K562 (cell line): ENCODE data around the gene CABP4. TPM values are rescaled to one million over a fixed set of nuclear protein-coding genes. Genes with fewer than 3 reads are reported as not detected.
A peak's percentile ranks its signal among the peaks of the same experiment; 100 is the strongest.

Experiments used
- AFF4 ChIP-seq: sonication (generic); formaldehyde crosslinking; IDR thresholded peaks from 2 replicates; pipeline ENCODE4 v1.8.0; 2023; ENCODE audit warnings: mild to moderate bottlenecking, missing genetic modification reagents
- ARID2 ChIP-seq: fragments of 450-650 bp; IDR thresholded peaks from 2 replicates; pipeline ENCODE4 v1.6.1; 2017; ENCODE audit warnings: antibody characterized with exemption, mild to moderate bottlenecking
- CAMTA2 ChIP-seq: fragments of 250-450 bp; sonication (Bioruptor Pico); conservative IDR thresholded peaks from 2 replicates; pipeline ENCODE4 v1.5.1; 2022
- CREB1 ChIP-seq, 2 experiments: sonication (generic) in 1 of 2; formaldehyde crosslinking in 1 of 2; IDR thresholded peaks; 2 replicates each; pipeline versions ENCODE4 v1.6.1 to v1.8.0; 2012 to 2022; ENCODE audit warnings: inconsistent platforms in 1 of 2, mild to moderate bottlenecking in 1 of 2, missing genetic modification reagents in 1 of 2, moderate library complexity in 1 of 2
- HNRNPH1 ChIP-seq: fragments of 200-400 bp; formaldehyde crosslinking; optimal IDR thresholded peaks from 2 replicates; pipeline ENCODE3; 2017; ENCODE audit warnings: low read depth, mild to moderate bottlenecking, low read length, moderate library complexity
- MBD2 ChIP-seq: sonication (generic); IDR thresholded peaks from 2 replicates; pipeline ENCODE4 v1.6.1; 2016; ENCODE audit warnings: low read depth, borderline replicate concordance
- NR1H2 ChIP-seq: sonication (generic); formaldehyde crosslinking; IDR thresholded peaks from 2 replicates; pipeline ENCODE4 v1.4.0; 2020; ENCODE audit warnings: mild to moderate bottlenecking, missing genetic modification reagents
- POLR2AphosphoS5 ChIP-seq: IDR thresholded peaks from 2 replicates; pipeline ENCODE4 v1.6.1; 2011; ENCODE audit warnings: mild to moderate bottlenecking, low read depth, low read length, moderate library complexity; ENCODE audit not compliant: control insufficient read depth, insufficient read depth
- THAP12 ChIP-seq: fragments of 250-450 bp; sonication (Bioruptor Pico); IDR thresholded peaks from 2 replicates; pipeline ENCODE4 v1.9.0; 2021; ENCODE audit warnings: mild to moderate bottlenecking, inconsistent platforms
- VEZF1 ChIP-seq: fragments of 200-800 bp; sonication (Bioruptor generic); IDR thresholded peaks from 2 replicates; pipeline ENCODE4 v1.6.1; 2017; ENCODE audit warnings: missing genetic modification characterization, missing compliant biosample characterization
- ZFP30 ChIP-seq: fragments of 250-450 bp; sonication (Bioruptor Pico); IDR thresholded peaks from 2 replicates; pipeline ENCODE4 v1.8.0; 2022; ENCODE audit warnings: moderate library complexity, mild to moderate bottlenecking, inconsistent platforms, borderline replicate concordance
- ZKSCAN1 ChIP-seq: fragments of 150-350 bp; IDR thresholded peaks from 2 replicates; pipeline ENCODE4 v1.6.1; 2016; ENCODE audit warnings: low read depth, low read length
- ZKSCAN8 ChIP-seq: fragments of 200-800 bp; sonication (Bioruptor generic); IDR thresholded peaks from 2 replicates; pipeline ENCODE4 v1.6.1; 2016; ENCODE audit warnings: missing genetic modification characterization, missing compliant biosample characterization
- ZNF224 ChIP-seq: sonication (generic); formaldehyde crosslinking; IDR thresholded peaks from 2 replicates; pipeline ENCODE4 v1.8.0; 2022; ENCODE audit warnings: mild to moderate bottlenecking, missing genetic modification reagents
- ZNF431 ChIP-seq: sonication (generic); formaldehyde crosslinking; IDR thresholded peaks from 2 replicates; pipeline ENCODE4 v1.8.0; 2022; ENCODE audit warnings: mild to moderate bottlenecking, missing genetic modification reagents
- ZNF507 ChIP-seq: conservative IDR thresholded peaks from 2 replicates; pipeline ENCODE4 v1.6.1; 2017; ENCODE audit warnings: missing genetic modification characterization, missing compliant biosample characterization
- polyA plus RNA-seq, 8 experiments: library from polyadenylated mRNA; depleted of rRNA in 4 of 8; stranded (reverse) in 5 of 8; unstranded in 3 of 8; fragments of >200 nt; fragmentation: Nextera tagmentation in 2 of 8; fragmentation: Illumina TruSeq in 1 of 8; extraction: Ambion mirVana in 2 of 8; extraction: Trizol in 1 of 8; gene quantifications; 2 replicates each; pipeline versions ENCODE4 v1.2.1 to v1.2.3, GENCODE V29; 2011 to 2014; ENCODE audit warnings: inconsistent platforms in 1 of 8, missing spikeins in 1 of 8
- total RNA-seq, 7 experiments: library from RNA; depleted of rRNA in 6 of 7; stranded (reverse); fragments of >200 nt in 6 of 7; fragmentation: Illumina TruSeq in 2 of 7; extraction: Trizol in 2 of 7; gene quantifications; 2 replicates each; pipeline versions ENCODE4 v1.2.1 to v1.2.3, GENCODE V29; 2011 to 2021; ENCODE audit warnings: low replicate concordance in 1 of 7

CABP4 gene
- total and polyA plus RNA-seq, 9 of the 15 experiments (the other 6 are each of a cell fraction or from before 2014, with no cell fraction given): 0.11 TPM; not detected in 8

- TF ChIP-seq ZNF431 (CRISPR knock-in tag): no peak
- TF ChIP-seq CREB1 (IDR thresholded peaks at IDR 0.05): no peak
- no peak for TF ChIP-seq CREB1 (CRISPR knock-in tag; IDR thresholded peaks at IDR 0.05)
- no peak for TF ChIP-seq HNRNPH1
- TF ChIP-seq ZKSCAN1: no peak
- no peak for TF ChIP-seq MBD2
- TF ChIP-seq THAP12: no peak
- no peak for TF ChIP-seq NR1H2 (CRISPR knock-in tag)
- TF ChIP-seq CAMTA2 (CRISPR knock-in tag): no peak
- no peak for TF ChIP-seq ZNF224
- TF ChIP-seq ZNF507: no peak
- no peak for TF ChIP-seq ZFP30
- no peak for TF ChIP-seq ARID2
- TF ChIP-seq ZKSCAN8 (CRISPR knock-in tag): no peak
- peak; percentile 83 for TF ChIP-seq VEZF1
- TF ChIP-seq POLR2AphosphoS5: peak; percentile 35; the same call in 1 of the 2 replicates
- TF ChIP-seq AFF4: peak; percentile 26; the same call in 1 of the 2 replicates
These were observed 17.9 kb upstream of the CABP4 start, which contains the start of gene PTPRCAP (continued) for GRCh38 chr11:67437082-67437808.
